ENCODE results near the gene FGD6.
"Not testable (repeated sequence)": the region's sequence is repeated elsewhere in the genome, so short reads cannot be mapped to it uniquely, and the experiment has no call there.

Gene FGD6

DNA sequence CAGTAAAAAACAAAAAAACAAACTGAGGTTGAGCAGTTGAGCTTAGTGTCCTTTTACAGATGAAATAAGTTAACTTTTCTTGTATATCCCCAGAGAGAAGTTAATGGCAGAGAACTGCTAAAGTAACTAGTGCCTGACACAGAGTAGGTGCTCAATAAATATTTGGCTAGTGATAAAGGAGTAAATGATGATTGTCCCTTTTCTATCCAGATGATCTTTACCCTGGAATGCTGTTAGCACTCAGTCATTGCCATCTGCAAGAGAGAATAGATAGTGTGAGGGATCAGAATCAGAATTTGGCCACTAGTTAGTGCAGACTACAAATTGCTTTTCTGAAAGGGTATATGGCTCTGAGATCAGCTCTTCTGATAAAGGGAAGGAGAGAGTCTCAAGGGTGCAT lies 21.9 kb upstream of the FGD6 start:
- Histone ChIP-seq H3K4me3 (ENCODE audit: low read depth, low read length) (no peak overlapping the region), H3K27me3 (ENCODE audit: control insufficient read depth, insufficient read depth, low read length) (no peaks in the 10 kb centered on the region), H3K9ac (no peak overlapping the region), H3K36me3 (ENCODE audit: control insufficient read depth, insufficient read depth, low read length) (no peaks in the 10 kb centered on the region), H3K9me3 (ENCODE audit: control insufficient read depth, low read length) (no peaks in the 10 kb centered on the region), H2AFZ (no peak overlapping the region), H3K27ac (no peak overlapping the region), H3K79me2 (peaks cover 45% of the 10 kb centered on the region), H3K4me1 (peaks cover 7% of the 10 kb centered on the region), H3K4me2 (ENCODE audit: low read length) (no peak overlapping the region)
- TF ChIP-seq, protein P1, sequence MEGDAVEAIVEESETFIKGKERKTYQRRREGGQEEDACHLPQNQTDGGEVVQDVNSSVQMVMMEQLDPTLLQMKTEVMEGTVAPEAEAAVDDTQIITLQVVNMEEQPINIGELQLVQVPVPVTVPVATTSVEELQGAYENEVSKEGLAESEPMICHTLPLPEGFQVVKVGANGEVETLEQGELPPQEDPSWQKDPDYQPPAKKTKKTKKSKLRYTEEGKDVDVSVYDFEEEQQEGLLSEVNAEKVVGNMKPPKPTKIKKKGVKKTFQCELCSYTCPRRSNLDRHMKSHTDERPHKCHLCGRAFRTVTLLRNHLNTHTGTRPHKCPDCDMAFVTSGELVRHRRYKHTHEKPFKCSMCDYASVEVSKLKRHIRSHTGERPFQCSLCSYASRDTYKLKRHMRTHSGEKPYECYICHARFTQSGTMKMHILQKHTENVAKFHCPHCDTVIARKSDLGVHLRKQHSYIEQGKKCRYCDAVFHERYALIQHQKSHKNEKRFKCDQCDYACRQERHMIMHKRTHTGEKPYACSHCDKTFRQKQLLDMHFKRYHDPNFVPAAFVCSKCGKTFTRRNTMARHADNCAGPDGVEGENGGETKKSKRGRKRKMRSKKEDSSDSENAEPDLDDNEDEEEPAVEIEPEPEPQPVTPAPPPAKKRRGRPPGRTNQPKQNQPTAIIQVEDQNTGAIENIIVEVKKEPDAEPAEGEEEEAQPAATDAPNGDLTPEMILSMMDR (IDR thresholded peaks at IDR 0.05), result no peak

DNA sequence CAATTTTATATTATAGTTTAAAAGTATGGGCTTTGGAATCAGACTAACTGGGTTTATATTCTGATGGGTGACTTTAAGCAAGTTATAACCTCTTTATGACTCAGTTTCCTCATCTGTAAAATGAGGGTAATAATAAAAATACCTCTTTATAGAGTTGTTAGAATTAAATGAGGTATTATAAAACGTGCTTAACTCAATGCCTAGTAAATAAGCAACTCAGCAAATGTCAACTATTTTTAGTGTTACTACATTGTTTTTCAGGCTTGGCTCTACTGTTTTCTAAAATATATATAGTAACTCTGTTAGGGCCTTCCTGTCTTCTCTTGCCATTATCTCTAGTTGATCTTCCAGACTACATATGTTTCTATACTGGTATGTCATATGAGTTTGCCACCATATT lies 20.9 kb upstream of the FGD6 start:
- no peaks in the 10 kb centered on the region for H3K27me3 ChIP-seq (ENCODE audit: control insufficient read depth, insufficient read depth, low read length)
- no peaks in the 10 kb centered on the region for H3K9me3 ChIP-seq (ENCODE audit: control insufficient read depth, low read length)
- peaks cover 43% of the 10 kb centered on the region for H3K79me2 ChIP-seq
- H3K27ac ChIP-seq, result no peak overlapping the region
- no peak overlapping the region for H3K4me2 ChIP-seq (ENCODE audit: low read length)
- no peak overlapping the region for H2AFZ ChIP-seq
- H3K4me3 ChIP-seq (ENCODE audit: low read depth, low read length), result no peak overlapping the region
- no peaks in the 10 kb centered on the region for H3K36me3 ChIP-seq (ENCODE audit: control insufficient read depth, insufficient read depth, low read length)
- TF ChIP-seq, protein P1 (IDR thresholded peaks at IDR 0.05), result no peak
- peaks cover 7% of the 10 kb centered on the region for H3K4me1 ChIP-seq
- no peak overlapping the region for H3K9ac ChIP-seq

DNA sequence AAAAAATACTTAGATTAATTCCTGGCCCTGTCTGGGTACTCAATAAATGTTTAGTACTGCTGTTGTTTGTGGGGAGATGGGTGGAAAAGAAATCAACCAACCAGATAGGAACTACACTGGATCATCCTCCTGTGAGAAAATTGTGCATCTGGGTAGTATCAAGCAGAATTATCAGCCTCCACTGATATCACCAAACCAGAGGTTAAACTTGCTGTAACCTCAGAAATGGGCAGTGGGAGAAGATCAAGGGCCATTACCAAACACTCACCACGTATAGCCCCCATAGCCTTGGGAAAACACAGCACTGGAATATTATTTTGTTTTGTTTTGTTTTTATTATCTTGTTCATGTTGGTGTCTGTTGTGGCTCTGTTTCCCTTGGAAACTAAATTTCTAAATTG lies 20.0 kb upstream of the FGD6 start:
- peaks cover 46% of the 10 kb centered on the region for H3K79me2 ChIP-seq
- no peak overlapping the region for H3K27ac ChIP-seq
- no peak overlapping the region for H3K4me3 ChIP-seq (ENCODE audit: low read depth, low read length)
- no peak overlapping the region for H2AFZ ChIP-seq
- no peaks in the 10 kb centered on the region for H3K9me3 ChIP-seq (ENCODE audit: control insufficient read depth, low read length)
- H3K27me3 ChIP-seq (ENCODE audit: control insufficient read depth, insufficient read depth, low read length), result no peaks in the 10 kb centered on the region
- peaks cover 7% of the 10 kb centered on the region for H3K4me1 ChIP-seq
- no peak overlapping the region for H3K9ac ChIP-seq
- H3K4me2 ChIP-seq (ENCODE audit: low read length), result no peak overlapping the region
- TF ChIP-seq, protein P1 (IDR thresholded peaks at IDR 0.05), result no peak
- no peaks in the 10 kb centered on the region for H3K36me3 ChIP-seq (ENCODE audit: control insufficient read depth, insufficient read depth, low read length)

DNA sequence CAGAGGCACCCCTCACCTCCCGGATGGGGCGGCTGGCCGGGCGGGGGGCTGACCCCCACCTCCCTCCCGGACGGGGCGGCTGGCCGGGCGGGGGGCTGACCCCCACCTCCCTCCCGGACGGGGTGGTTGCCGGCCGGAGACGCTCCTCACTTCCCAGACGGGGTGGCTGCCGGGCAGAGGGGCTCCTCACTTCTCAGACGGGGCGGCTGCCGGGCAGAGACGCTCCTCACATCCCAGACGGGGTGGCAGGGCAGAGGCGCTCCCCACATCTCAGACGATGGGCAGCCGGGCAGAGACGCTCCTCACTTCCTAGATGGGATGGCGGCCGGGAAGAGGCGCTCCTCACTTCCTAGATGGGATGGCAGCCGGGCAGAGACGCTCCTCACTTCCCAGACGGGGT lies 18.4 kb upstream of the FGD6 start:
- not testable (repeated sequence) for H3K27ac ChIP-seq; H3K9ac ChIP-seq; H3K9me3 ChIP-seq (ENCODE audit: control insufficient read depth, low read length); H3K27me3 ChIP-seq (ENCODE audit: control insufficient read depth, insufficient read depth, low read length); H3K4me3 ChIP-seq (ENCODE audit: low read depth, low read length); H3K4me1 ChIP-seq; H3K4me2 ChIP-seq (ENCODE audit: low read length); H2AFZ ChIP-seq; H3K36me3 ChIP-seq (ENCODE audit: control insufficient read depth, insufficient read depth, low read length)
- H3K79me2 ChIP-seq, result peaks cover 35% of the 10 kb centered on the region

DNA sequence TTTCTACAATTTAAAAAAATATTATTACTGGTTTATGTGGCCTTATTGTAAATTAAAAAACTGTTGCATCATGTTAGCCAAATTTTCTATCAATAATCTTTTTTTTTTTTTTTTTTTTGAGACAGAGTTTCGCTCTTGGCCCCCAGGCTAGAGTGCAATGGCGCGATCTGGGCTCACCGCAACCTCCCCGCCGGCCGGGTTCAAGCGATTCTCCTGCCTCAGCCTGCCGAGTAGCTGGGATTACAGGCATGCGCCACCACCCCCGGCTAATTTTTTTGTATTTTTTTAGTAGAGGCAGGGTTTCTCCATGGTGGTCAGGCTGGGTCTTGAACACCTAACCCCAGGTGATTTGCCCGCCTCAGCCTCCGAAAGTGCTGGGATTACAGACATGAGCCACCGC lies 16.9 kb upstream of the FGD6 start:
- not testable (repeated sequence) for H3K4me3 ChIP-seq (ENCODE audit: low read depth, low read length); H2AFZ ChIP-seq; H3K4me1 ChIP-seq; H3K27me3 ChIP-seq (ENCODE audit: control insufficient read depth, insufficient read depth, low read length); H3K27ac ChIP-seq; H3K9me3 ChIP-seq (ENCODE audit: control insufficient read depth, low read length); H3K4me2 ChIP-seq (ENCODE audit: low read length); H3K36me3 ChIP-seq (ENCODE audit: control insufficient read depth, insufficient read depth, low read length); H3K9ac ChIP-seq
- H3K79me2 ChIP-seq, result peaks cover 37% of the 10 kb centered on the region

DNA sequence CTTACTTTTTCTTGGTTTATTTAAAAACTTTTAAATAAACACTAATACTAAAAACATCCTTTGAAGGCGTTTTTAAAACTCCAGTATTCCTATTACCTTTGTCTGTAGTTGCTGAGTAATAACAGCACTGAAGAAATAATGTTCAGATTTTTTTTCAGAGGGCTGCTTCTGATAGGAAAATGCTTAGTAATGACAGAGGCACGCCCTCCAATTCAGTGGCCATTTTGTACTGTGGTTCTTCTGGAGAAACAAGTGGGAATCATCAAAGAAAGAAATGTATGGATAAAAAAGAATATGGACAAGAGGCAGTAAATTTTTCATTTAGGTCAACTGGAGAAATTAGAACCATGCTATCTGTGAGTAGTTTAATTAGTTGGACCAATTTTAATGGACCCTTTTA lies 13.9 kb upstream of the FGD6 start:
- no peak overlapping the region for H3K4me3 ChIP-seq (ENCODE audit: low read depth, low read length)
- H2AFZ ChIP-seq, result no peak overlapping the region
- H3K36me3 ChIP-seq (ENCODE audit: control insufficient read depth, insufficient read depth, low read length), result no peaks in the 10 kb centered on the region
- no peaks in the 10 kb centered on the region for H3K9me3 ChIP-seq (ENCODE audit: control insufficient read depth, low read length)
- no peak overlapping the region for H3K27ac ChIP-seq
- H3K9ac ChIP-seq, result no peak overlapping the region
- H3K4me1 ChIP-seq, result no peaks in the 10 kb centered on the region
- peaks cover 39% of the 10 kb centered on the region for H3K79me2 ChIP-seq
- H3K4me2 ChIP-seq (ENCODE audit: low read length), result no peak overlapping the region
- no peaks in the 10 kb centered on the region for H3K27me3 ChIP-seq (ENCODE audit: control insufficient read depth, insufficient read depth, low read length)
- TF ChIP-seq, protein P1 (IDR thresholded peaks at IDR 0.05), result no peak

Measured in parathyroid adenoma (tissue), 2 donors.